T-cell (primary cell): ENCODE results near the gene C19orf47. TPM values are rescaled to one million over a fixed set of nuclear protein-coding genes. Genes with fewer than 3 reads are reported as not detected.

ENCODE experiments used
- ATAC-seq, 4 experiments: fragments of 200-7000 bp in 3 of 4; fragments of 150-1000 bp in 1 of 4; cut with Tn5 transposase; replicated peaks in 1 of 4; 1 replicate in 3 of 4; 2 replicates in 1 of 4; pipeline ENCODE4 v1.10.0; 2021; ENCODE audit warnings: moderate library complexity in 3 of 4, mild to moderate bottlenecking in 2 of 4, moderate number of reproducible peaks in 1 of 4
- CTCF ChIA-PET, 2 donors: fragments of 300-600 bp; sonication (Branson Sonifier 250); formaldehyde crosslinking; loops; one replicate each; lab custom pipeline; 2022; ENCODE audit warnings: antibody characterized with exemption in 2 of 2; lab: Charles Lee
- POLR2A ChIA-PET, 2 donors: fragments of 300-600 bp; sonication (Branson Sonifier 250); formaldehyde crosslinking; loops; one replicate each; lab custom pipeline; 2022; ENCODE audit warnings: antibody characterized with exemption in 2 of 2; lab: Charles Lee
- DNase-seq, 35 experiments: peaks; one replicate each; pipeline versions ENCODE4 v3.0.0 to v3.0.0-alpha.2; 2013 to 2023
- H3K27ac ChIP-seq: one replicate; pipeline ENCODE4 v1.5.1; 2013; ENCODE audit warnings: low read length
- H3K27me3 ChIP-seq, 2 experiments: replicated peaks in 1 of 2; 1 replicate in 1 of 2; 2 replicates in 1 of 2; pipeline versions ENCODE4 v1.6.1 to v1.7.0; 2013; ENCODE audit warnings: low read length in 1 of 2, mixed read lengths in 1 of 2; ENCODE audit not compliant: control insufficient read depth in 2 of 2, insufficient read depth in 2 of 2; ENCODE audit errors: extremely low read depth in 1 of 2
- H3K36me3 ChIP-seq, 2 donors: 1 replicate in 1 of 2; 2 replicates in 1 of 2; pipeline versions ENCODE4 v1.6.1 to v1.7.0; 2013; ENCODE audit warnings: low read length in 1 of 2; ENCODE audit not compliant: control insufficient read depth in 2 of 2, insufficient read depth in 1 of 2; ENCODE audit errors: extremely low read depth in 1 of 2
- H3K4me1 ChIP-seq, 2 experiments: 1 replicate in 1 of 2; 2 replicates in 1 of 2; pipeline versions ENCODE4 v1.6.1 to v1.7.0; 2013; ENCODE audit warnings: low read length in 2 of 2, mixed read lengths in 1 of 2; ENCODE audit not compliant: insufficient read depth in 2 of 2, control insufficient read depth in 1 of 2; ENCODE audit errors: extremely low read depth in 1 of 2
- H3K4me3 ChIP-seq, 2 donors: 1 replicate in 1 of 2; 2 replicates in 1 of 2; pipeline versions ENCODE4 v1.5.1 to v1.7.0; 2013; ENCODE audit warnings: mild to moderate bottlenecking in 2 of 2, low read length in 1 of 2, moderate library complexity in 1 of 2; ENCODE audit not compliant: control insufficient read depth in 1 of 2; ENCODE audit errors: extremely low read depth in 1 of 2
- H3K9me3 ChIP-seq: 2 replicates; pipeline ENCODE4 v1.7.0; 2013
- H3K27ac Mint-ChIP-seq, 2 donors: one replicate each; pipeline ENCODE4 v1.8.0; 2020 to 2021; ENCODE audit warnings: mild to moderate bottlenecking in 2 of 2, mixed read lengths in 2 of 2
- H3K27me3 Mint-ChIP-seq, 2 donors: one replicate each; pipeline ENCODE4 v1.8.0; 2021 to 2022; ENCODE audit warnings: mixed read lengths in 2 of 2
- H3K36me3 Mint-ChIP-seq: one replicate; pipeline ENCODE4 v1.8.0; 2021; ENCODE audit warnings: mixed read lengths
- H3K4me1 Mint-ChIP-seq, 3 donors: one replicate each; pipeline ENCODE4 v1.8.0; 2020 to 2022; ENCODE audit warnings: mixed read lengths in 3 of 3, mild to moderate bottlenecking in 1 of 3
- H3K4me3 Mint-ChIP-seq, 3 donors: one replicate each; pipeline ENCODE4 v1.8.0; 2020 to 2022; ENCODE audit warnings: mild to moderate bottlenecking in 3 of 3, mixed read lengths in 3 of 3, moderate library complexity in 3 of 3
- H3K9me3 Mint-ChIP-seq, 3 donors: one replicate each; pipeline ENCODE4 v1.8.0; 2020 to 2022; ENCODE audit warnings: mixed read lengths in 3 of 3
- WGBS: methylation state at CpG from one replicate; pipeline ENCODE4 v1.1.5; 2013; ENCODE audit warnings: missing lambda C conversion rate; ENCODE audit not compliant: insufficient coverage; 5-methylcytosine and 5-hydroxymethylcytosine counted together
- total RNA-seq, 35 experiments: library from RNA in 6 of 35; stranded (reverse) in 6 of 35; fragments of 120-200 nt in 1 of 35; gene quantifications; one replicate each; pipeline versions ENCODE4 v1.2.1 to v1.2.4 and lab custom pipeline; 2013 to 2026

Gene C19orf47
- total RNA-seq, 5 donors from 2014 or later (not counting 1 experiment from before 2014, with no cell fraction given): 12.4 to 14.8 (median 14.5) TPM

- Mint-ChIP-seq H3K4me1 (peaks cover 0 to 6% (median 0%) of the 10 kb centered on the region in 3 donors), H3K27ac (no peak overlapping the region), H3K27me3 (no peaks in the 10 kb centered on the region), H3K36me3 (no peaks in the 10 kb centered on the region), H3K4me3 (no peak overlapping the region), H3K9me3 (no peaks in the 10 kb centered on the region)
- H3K27ac ChIP-seq: no peak overlapping the region
- no peaks in the 10 kb centered on the region for H3K4me1 ChIP-seq
- H3K9me3 ChIP-seq: no peaks in the 10 kb centered on the region
- no peaks in the 10 kb centered on the region for H3K36me3 ChIP-seq
- H3K4me3 ChIP-seq: no peak overlapping the region
- ATAC-seq (no peak), DNase-seq (no peak)
- CTCF ChIA-PET: no interaction called here
- H3K27me3 ChIP-seq: peaks cover 0 to 6% of the 10 kb centered on the region in 2 experiments
- WGBS: 100% methylated on average over 1 of the region's 3 CpGs
- POLR2A ChIA-PET: no interaction called here
Measured at GRCh38 chr19:40388481-40388880, 40.3 kb upstream of the C19orf47 start.

GRCh38 chr19:40387155-40387554 is 39.0 kb upstream of the C19orf47 start:
- no peaks in the 10 kb centered on the region for H3K4me1 ChIP-seq
- POLR2A ChIA-PET: interaction anchor here in 1 of 2 donors (0.6 kb wide), 1 partner anchor 1108 kb away, joined by 3 read pairs; no protein-coding TSS in a partner anchor
- H3K36me3 ChIP-seq: no peaks in the 10 kb centered on the region
- CTCF ChIA-PET: interaction anchor here in 1 of 2 donors (0.6 kb wide), 1 partner anchor 34 kb away, joined by 3 read pairs; no protein-coding TSS in a partner anchor
- H3K27me3 ChIP-seq: peaks cover 0 to 6% of the 10 kb centered on the region in 2 experiments
- peaks cover 0 to 6% (median 0%) of the 10 kb centered on the region in 3 donors for H3K4me1 Mint-ChIP-seq
- H3K9me3 Mint-ChIP-seq: no peaks in the 10 kb centered on the region
- 88% methylated on average over 8 of the region's 10 CpGs for WGBS
- no peak for ATAC-seq
- H3K4me3 Mint-ChIP-seq: no peak overlapping the region
- no peak overlapping the region for H3K27ac Mint-ChIP-seq
- H3K27ac ChIP-seq: no peak overlapping the region
- no peaks in the 10 kb centered on the region for H3K27me3 Mint-ChIP-seq
- H3K4me3 ChIP-seq: no peak overlapping the region
- no peaks in the 10 kb centered on the region for H3K9me3 ChIP-seq
- DNase-seq: no peak
- no peaks in the 10 kb centered on the region for H3K36me3 Mint-ChIP-seq

- DNase-seq (no peak), ATAC-seq (no peak)
- Mint-ChIP-seq H3K27me3 (no peaks in the 10 kb centered on the region), H3K27ac (no peak overlapping the region), H3K4me1 (peaks cover 0 to 6% (median 0%) of the 10 kb centered on the region in 3 donors), H3K9me3 (no peaks in the 10 kb centered on the region), H3K4me3 (no peak overlapping the region), H3K36me3 (no peaks in the 10 kb centered on the region)
- H3K4me1 ChIP-seq: no peaks in the 10 kb centered on the region
- 91% methylated on average over 27 of the region's 28 CpGs for WGBS
- ChIA-PET CTCF (interaction anchor here in 1 of 2 donors (0.6 kb wide), 1 partner anchor 37 kb away, joined by 3 read pairs; no protein-coding TSS in a partner anchor), POLR2A (interaction anchor here in 1 of 2 donors (0.6 kb wide), 1 partner anchor 373 kb away, joined by 4 read pairs; no protein-coding TSS in a partner anchor)
- no peak overlapping the region for H3K27ac ChIP-seq
- H3K27me3 ChIP-seq: peaks cover 0 to 3% of the 10 kb centered on the region in 2 experiments
- H3K36me3 ChIP-seq: no peaks in the 10 kb centered on the region
- no peaks in the 10 kb centered on the region for H3K9me3 ChIP-seq
- H3K4me3 ChIP-seq: no peak overlapping the region
Measured at GRCh38 chr19:40383668-40384248, 35.6 kb upstream of the C19orf47 start.

DNA sequence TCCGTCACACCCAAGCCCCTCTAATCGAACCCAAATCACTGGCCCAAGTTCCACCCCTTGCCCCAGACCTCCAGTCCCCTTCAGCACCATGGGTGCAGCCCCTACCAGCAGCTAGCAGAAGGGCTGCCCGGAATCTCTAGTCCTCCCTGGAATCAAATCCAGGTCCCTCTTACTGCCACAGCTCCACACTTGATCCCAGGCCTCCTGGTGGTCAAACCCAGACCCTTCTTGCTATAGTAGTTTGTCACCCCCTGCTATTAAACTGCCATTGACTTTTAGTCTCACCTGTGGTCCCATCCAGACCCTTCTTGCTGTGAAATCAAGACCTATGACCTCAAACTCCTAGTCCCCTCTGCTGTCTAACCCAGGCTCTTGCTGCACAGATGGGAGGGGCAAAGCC is 33.1 kb upstream of the C19orf47 start:
- DNase-seq (no peak), ATAC-seq (no peak)
- no peak overlapping the region for H3K4me3 Mint-ChIP-seq
- ChIA-PET CTCF (no interaction called here), POLR2A (no interaction called here)
- Histone ChIP-seq H3K36me3 (peaks cover 3 to 5% of the 10 kb centered on the region in 2 donors), H3K4me3 (no peak overlapping the region), H3K27ac (no peak overlapping the region), H3K27me3 (no peaks in the 10 kb centered on the region), H3K4me1 (no peaks in the 10 kb centered on the region), H3K9me3 (no peaks in the 10 kb centered on the region)
- H3K9me3 Mint-ChIP-seq: no peaks in the 10 kb centered on the region
- no peaks in the 10 kb centered on the region for H3K27me3 Mint-ChIP-seq
- H3K36me3 Mint-ChIP-seq: peaks cover 3% of the 10 kb centered on the region
- WGBS: 92% methylated on average over 1 of the region's 3 CpGs
- H3K4me1 Mint-ChIP-seq: no peaks in the 10 kb centered on the region
- H3K27ac Mint-ChIP-seq: no peak overlapping the region

- no peak for DNase-seq
- no peak overlapping the region for H3K4me3 ChIP-seq
- Mint-ChIP-seq H3K36me3 (peaks cover 6% of the 10 kb centered on the region), H3K27ac (no peak overlapping the region), H3K27me3 (no peaks in the 10 kb centered on the region), H3K9me3 (no peaks in the 10 kb centered on the region), H3K4me3 (no peak overlapping the region), H3K4me1 (no peaks in the 10 kb centered on the region)
- ATAC-seq: no peak
- POLR2A ChIA-PET: no interaction called here
- CTCF ChIA-PET: no interaction called here
- H3K27me3 ChIP-seq: no peaks in the 10 kb centered on the region
- H3K4me1 ChIP-seq: no peaks in the 10 kb centered on the region
- peaks cover 4 to 7% of the 10 kb centered on the region in 2 donors for H3K36me3 ChIP-seq
- no peaks in the 10 kb centered on the region for H3K9me3 ChIP-seq
- H3K27ac ChIP-seq: no peak overlapping the region
- 95% methylated on average over 33 of the region's 37 CpGs for WGBS
Measured at GRCh38 chr19:40380199-40381037, 32.2 kb upstream of the C19orf47 start.

DNA sequence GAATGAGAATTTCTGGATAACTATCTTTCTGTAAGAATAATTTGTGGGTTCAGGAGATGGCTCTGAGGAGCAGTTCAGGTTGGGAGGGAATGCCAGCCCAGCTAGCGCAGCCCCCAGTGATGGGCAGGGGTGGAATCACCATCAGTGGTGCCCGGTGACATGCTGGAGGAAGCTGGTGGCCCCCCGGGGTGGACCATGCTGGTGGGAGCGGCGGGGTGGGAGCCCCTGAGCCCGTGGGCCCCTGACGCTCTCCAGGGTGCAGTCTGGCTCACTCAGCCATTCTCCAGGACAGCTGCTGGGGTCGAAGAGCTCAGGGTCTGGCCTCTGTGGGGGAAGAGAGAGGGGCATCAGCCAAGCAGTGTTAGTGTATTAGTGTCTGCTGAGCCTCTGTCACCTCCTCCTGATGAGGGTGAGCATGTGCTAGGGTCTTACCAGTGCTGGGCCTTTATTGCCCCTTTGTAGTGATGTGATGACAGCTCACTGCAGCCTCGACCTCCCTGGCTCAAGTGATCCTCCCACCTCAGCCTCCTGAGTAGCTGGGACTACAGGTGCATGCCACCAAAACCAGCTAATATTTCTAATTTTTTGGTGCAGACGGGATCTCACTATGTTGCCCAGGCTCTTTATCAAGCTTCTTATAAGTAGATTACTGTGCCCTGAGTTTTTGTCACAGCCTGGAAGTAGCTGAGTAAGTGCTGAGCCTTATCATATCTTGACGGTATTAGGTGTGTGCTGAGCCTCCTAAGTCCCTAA is 31.4 kb upstream of the C19orf47 start:
- Histone ChIP-seq H3K36me3 (peaks cover 4 to 8% of the 10 kb centered on the region in 2 donors), H3K4me3 (no peak overlapping the region), H3K27ac (no peak overlapping the region), H3K27me3 (no peaks in the 10 kb centered on the region), H3K9me3 (no peaks in the 10 kb centered on the region), H3K4me1 (peaks cover 0 to 5% of the 10 kb centered on the region in 2 experiments)
- Mint-ChIP-seq H3K36me3 (peaks cover 12% of the 10 kb centered on the region), H3K4me1 (peaks cover 1 to 5% (median 4%) of the 10 kb centered on the region in 3 donors), H3K4me3 (no peak overlapping the region), H3K27me3 (no peaks in the 10 kb centered on the region), H3K27ac (no peak overlapping the region), H3K9me3 (no peaks in the 10 kb centered on the region)
- ChIA-PET CTCF (no interaction called here), POLR2A (no interaction called here)
- WGBS: 90% methylated on average over 9 of the region's 11 CpGs
- ATAC-seq: no peak
- DNase-seq: no peak
